ENCODE data around the gene M1AP.
A peak's percentile ranks its signal among the peaks of the same experiment; 100 is the strongest.

The M1AP gene, protein sequence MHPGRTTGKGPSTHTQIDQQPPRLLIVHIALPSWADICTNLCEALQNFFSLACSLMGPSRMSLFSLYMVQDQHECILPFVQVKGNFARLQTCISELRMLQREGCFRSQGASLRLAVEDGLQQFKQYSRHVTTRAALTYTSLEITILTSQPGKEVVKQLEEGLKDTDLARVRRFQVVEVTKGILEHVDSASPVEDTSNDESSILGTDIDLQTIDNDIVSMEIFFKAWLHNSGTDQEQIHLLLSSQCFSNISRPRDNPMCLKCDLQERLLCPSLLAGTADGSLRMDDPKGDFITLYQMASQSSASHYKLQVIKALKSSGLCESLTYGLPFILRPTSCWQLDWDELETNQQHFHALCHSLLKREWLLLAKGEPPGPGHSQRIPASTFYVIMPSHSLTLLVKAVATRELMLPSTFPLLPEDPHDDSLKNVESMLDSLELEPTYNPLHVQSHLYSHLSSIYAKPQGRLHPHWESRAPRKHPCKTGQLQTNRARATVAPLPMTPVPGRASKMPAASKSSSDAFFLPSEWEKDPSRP

DNA sequence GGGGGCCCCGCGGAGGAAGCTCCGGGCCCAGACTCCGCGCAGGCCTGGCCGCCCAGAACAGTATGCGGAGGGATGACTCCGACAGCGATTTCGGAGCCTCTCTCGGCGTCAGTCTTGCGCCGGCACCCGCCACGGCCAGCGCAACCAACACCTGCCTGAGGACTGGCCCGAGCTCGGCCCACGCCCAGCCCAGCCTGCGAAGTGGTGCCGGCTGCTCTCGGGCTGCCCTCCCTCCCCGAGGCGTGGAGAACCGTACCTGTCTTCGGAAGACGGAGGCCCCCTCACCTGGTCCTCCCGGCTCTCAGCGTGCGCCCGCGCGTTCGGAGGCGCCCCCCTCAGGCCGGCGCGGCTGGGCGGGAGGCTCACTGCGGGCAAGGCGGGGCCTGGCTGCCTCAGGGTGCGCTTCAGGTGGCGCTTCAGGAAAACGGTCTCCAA lies at the start of gene M1AP:
TSS of gene M1AP (minus strand) at position 322 of the 435 bp plus-strand sequence. CDS start 8,055 bp downstream, outside the sequence.
- DNase-seq, result no peak

- no peak for DNase-seq
Measured at GRCh38 chr2:74696829-74697228, 48.7 kb upstream of the M1AP start.

DNA sequence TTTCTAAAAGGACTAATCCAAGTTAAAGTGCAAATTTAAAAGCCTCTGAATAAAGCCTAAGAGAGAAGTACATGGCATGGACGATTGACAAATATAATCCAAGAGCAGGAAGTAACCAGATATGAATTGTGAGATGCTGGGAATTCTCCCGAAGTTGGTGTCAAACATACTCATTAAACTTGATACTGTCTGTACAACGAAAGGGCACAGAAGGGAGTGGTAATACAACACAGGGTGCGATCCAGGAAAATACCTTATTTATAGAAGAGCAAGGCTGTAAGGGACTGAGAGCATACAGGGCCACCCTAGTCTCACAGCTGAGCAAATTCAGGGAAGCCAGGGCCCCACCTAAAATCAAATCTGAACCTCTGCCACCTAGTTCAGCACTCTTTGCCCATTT lies 47.5 kb upstream of the M1AP start:
- no peak for DNase-seq

GRCh38 chr2:74694281-74694680 lies 46.2 kb upstream of the M1AP start:
- no peak for DNase-seq

DNA sequence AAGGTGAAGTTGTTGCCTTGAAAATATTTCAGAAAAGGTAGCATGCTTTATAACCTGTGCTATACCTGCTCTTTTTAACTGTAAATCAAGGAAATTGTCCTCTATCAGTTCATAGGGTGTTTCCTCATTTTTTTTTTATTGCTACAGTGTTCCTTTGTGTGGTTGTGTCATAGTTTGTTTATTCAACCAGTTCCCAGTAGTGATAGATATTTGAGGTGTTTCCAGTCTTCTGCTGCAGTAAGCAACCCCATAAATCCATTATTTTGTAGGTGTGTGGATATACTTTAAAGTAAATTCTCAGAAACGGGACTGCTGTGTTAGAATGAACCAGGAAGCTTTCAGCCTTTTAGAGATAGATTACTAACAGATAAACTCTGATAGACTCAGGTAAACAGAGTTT lies 45.5 kb upstream of the M1AP start:
- DNase-seq, result no peak

GRCh38 chr2:74693213-74693612 lies 45.1 kb upstream of the M1AP start:
- DNase-seq, result no peak

GRCh38 chr2:74691929-74692328 lies 43.8 kb upstream of the M1AP start:
- DNase-seq, result no peak

- no peak for DNase-seq
Measured at GRCh38 chr2:74690571-74690970, 42.4 kb upstream of the M1AP start.

GRCh38 chr2:74689671-74690070 lies 41.5 kb upstream of the M1AP start:
- no peak for DNase-seq

GRCh38 chr2:74688881-74689280 lies 40.8 kb upstream of the M1AP start:
- DNase-seq, result no peak

DNA sequence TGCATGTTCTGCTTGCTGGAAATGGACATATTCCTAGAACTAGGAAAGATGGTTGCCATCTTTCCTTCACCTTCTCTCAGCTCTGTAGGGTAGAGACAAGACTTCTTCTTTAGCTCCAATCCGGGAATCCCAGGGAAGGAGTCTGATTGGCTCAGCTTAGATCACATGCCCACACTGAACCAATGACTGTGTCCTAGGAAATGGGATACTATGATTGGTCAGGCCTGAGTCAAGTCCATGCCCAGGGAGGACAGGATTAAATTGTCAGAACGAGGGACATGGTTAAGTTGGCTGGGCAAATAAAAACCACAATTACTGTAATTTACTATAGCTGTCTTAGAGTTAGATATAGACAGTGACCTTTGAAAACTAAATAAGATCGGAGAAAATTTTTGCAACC lies 37.3 kb upstream of the M1AP start:
- DNase-seq, result no peak

- DNase-seq, result no peak
Measured at GRCh38 chr2:74682501-74682900, 34.4 kb upstream of the M1AP start.

DNA sequence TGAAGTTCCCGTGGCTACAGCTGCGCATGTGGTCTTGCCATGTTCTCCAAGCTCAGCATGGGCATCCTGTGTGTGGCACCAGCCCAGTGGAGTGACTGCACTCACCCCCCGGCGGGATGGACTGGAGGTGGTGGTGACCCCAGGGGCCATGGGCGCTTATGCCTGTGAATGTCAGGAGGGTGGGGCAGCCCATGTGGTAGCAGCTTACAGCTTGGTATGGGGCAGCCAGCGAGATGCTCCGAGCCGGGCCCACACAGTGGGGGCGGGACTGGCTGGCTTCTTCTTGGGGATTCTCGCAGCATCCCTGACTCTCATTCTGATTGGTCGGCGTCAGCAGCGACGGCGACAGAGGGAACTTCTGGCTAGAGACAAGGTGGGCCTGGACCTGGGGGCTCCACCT lies 31.5 kb upstream of the M1AP start:
- DNase-seq, result no peak

- DNase-seq, result no peak
Measured at GRCh38 chr2:74676331-74676730, 28.2 kb upstream of the M1AP start.

GRCh38 chr2:74675090-74675489 lies 27.0 kb upstream of the M1AP start:
- no peak for DNase-seq

GRCh38 chr2:74673826-74674528 lies 25.8 kb upstream of the M1AP start:
- no peak for DNase-seq

- no peak for DNase-seq
Measured at GRCh38 chr2:74671479-74671878, 23.3 kb upstream of the M1AP start.

- no peak for DNase-seq
Measured at GRCh38 chr2:74670263-74670662, 22.1 kb upstream of the M1AP start.

GRCh38 chr2:74668087-74668486 lies 20.0 kb upstream of the M1AP start:
- DNase-seq, result no peak

GRCh38 chr2:74659462-74659861 lies 11.3 kb upstream of the M1AP start:
- DNase-seq, result no peak

DNA sequence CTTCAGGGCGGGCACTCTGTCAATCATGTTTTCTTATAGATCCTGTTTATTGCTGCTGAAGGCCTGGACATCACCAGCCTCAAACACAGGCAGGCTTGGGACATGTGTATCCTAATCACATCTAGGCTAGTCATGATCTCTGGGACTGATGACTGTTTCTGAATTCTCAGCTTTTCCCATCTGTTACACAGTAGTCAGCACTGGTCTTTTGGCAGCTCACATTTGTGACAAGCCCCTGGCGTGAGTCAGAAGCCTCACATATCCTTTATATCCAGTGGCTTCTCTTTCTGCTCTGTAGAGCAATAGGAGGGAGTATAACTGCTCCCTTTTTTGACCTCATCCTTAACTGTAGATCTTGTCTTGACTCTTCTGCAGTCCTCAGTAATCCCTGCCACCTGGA lies 10.4 kb upstream of the M1AP start:
- DNase-seq, result no peak

DNA sequence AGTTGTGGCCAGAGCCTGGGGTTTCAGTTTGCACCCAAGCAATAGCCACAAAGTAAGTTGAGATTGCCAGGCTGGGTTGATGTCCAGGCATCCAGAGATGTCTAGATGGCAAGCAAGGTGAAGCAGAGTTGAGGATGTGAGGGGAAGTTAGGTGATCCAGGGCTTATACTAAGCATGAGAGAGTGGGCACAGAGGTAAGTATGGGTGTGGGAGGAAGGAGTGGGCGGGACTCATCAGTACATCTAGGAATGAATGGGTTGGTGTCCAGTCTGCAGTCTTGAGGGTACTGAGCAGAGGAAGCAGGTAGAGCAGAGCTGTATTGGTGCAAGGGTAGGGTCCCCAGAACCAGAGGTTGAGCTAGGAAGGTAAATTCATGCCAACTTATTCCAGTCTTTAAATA lies 7.4 kb upstream of the M1AP start:
- no peak for DNase-seq

DNA sequence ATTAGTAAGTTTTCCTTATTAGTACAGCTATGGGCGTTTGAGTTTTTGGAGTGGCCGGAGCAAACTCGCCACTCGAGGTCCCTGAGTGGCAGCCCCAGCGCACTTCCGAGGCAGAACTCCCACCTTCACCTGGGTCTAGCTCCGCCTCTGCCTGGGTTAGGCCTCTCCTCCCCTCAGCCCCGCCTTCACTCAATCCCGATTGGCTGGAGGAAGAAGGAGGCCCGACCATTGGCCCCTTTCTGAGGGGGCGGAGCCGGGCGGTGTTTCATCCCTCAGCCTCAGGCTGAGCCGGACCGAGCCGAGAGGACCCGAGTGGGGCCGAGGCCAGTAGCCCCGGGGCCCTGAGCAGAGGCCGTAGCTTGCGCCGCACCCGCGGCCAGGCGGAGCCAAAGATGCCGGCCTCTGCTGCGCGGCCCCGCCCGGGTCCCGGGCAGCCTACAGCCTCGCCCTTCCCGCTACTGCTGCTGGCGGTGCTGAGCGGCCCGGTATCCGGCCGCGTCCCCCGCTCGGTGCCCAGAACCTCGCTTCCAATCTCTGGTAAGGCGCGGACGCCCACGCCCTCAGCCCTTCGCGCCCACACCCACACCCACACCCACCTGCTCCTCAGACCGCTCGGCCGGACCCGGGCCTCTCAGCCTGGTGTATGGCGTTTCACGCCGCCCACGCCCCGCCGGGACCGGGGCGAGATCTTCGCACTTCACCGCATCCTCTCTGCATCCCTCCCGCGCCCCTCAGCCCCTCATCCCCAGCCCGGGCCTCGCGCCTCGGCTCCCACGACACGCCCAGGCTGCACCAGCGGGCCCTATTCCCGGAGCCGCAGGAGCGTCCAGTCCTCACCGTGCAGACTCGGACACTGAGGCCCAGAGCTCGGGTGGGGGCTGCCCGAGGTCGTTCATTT lies 6.1 kb upstream of the M1AP start, which contains the start of gene SEMA4F:
TSS of gene SEMA4F (plus strand) at position 263 of the 898 bp plus-strand sequence. CDS start at position 393, 130 bp downstream.
- peak; percentile 18 for DNase-seq
